ENCODE data around the gene FGF23.

FGF23 gene

GRCh38 chr12:4323396-4323795, 56.1 kb downstream of the FGF23 start:
- H3K4me3 ChIP-seq (ENCODE audit: low read length) = no peak overlapping the region
- DNase-seq (ENCODE audit: low read depth, low spot score) = no peak

- H3K4me3 ChIP-seq (ENCODE audit: low read length) = no peak overlapping the region
- DNase-seq (ENCODE audit: low read depth, low spot score) = no peak
These were observed 56.8 kb downstream of the FGF23 start for GRCh38 chr12:4322726-4323125.

- DNase-seq (ENCODE audit: low read depth, low spot score) = peak; percentile 84
- H3K4me3 ChIP-seq (ENCODE audit: low read length) = peak within 1 kb of the TSS; percentile 92
These were observed 58.4 kb downstream of the FGF23 start, which contains the start of gene TIGAR for GRCh38 chr12:4320853-4321701. Gene TIGAR, plus strand, starts transcription at chr12:4321213. Its CDS starts 59 bp downstream, at chr12:4321272.

DNA sequence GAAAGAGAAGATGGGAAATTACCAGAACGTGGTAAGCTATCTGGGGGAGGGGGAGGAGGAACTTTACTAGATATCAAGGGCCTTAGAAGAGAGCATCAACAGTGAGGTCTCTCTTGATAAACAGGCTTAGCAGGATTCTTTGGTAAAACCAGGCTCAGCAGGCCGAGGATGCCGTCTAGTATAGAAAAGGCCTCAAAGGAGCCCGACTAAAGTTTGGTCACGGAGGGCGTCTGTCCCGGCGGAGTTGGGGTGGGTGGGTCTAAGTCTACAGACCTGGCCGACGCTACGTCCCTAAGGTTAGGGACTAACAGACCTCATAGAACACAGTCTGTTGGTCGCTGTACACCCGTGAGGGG, 59.0 kb downstream of the FGF23 start:
- no peak for DNase-seq (ENCODE audit: low read depth, low spot score)
- H3K4me3 ChIP-seq (ENCODE audit: low read length) = peak overlapping the region; percentile 69
